H1 (cell line): ENCODE data around the gene FAM53A. TPM values are rescaled to one million over a fixed set of nuclear protein-coding genes. Genes with fewer than 3 reads are reported as not detected.

Source experiments
- BCL11A ChIP-seq, 2 experiments: IDR thresholded peaks; one replicate each; pipeline ENCODE4 v1.6.1; 2011; ENCODE audit warnings: low read depth in 2 of 2, low read length in 2 of 2, mild to moderate bottlenecking in 2 of 2
- CTBP2 ChIP-seq: IDR thresholded peaks from 2 replicates; pipeline ENCODE4 v1.7.0; 2011; ENCODE audit warnings: borderline replicate concordance, mild to moderate bottlenecking, moderate library complexity, mixed read lengths, low read length; ENCODE audit not compliant: insufficient read depth, insufficient read length
- EGR1 ChIP-seq: IDR thresholded peaks from 2 replicates; pipeline ENCODE4 v1.6.1; 2011; ENCODE audit warnings: low read depth, low read length, borderline replicate concordance
- KDM1A ChIP-seq: fragments of 200-600, 300-600 bp; sonication (generic); IDR thresholded peaks from 2 replicates; pipeline ENCODE4 v1.7.1; 2016; ENCODE audit warnings: mild to moderate bottlenecking, low read length, borderline replicate concordance
- KDM4A ChIP-seq: IDR thresholded peaks from one replicate; pipeline ENCODE4 v1.7.1; 2012; ENCODE audit warnings: low read depth, mild to moderate bottlenecking, moderate library complexity, low read length, inconsistent platforms; ENCODE audit not compliant: severe bottlenecking
- TCF12 ChIP-seq: IDR thresholded peaks from 2 replicates; pipeline ENCODE4 v1.6.1; 2011; ENCODE audit warnings: low read depth, mild to moderate bottlenecking, low read length
- ZNF274 ChIP-seq: IDR thresholded peaks from 2 replicates; pipeline ENCODE4 v1.7.0; 2012; ENCODE audit warnings: low read length, borderline replicate concordance; ENCODE audit errors: extremely low read depth
- polyA plus RNA-seq, 7 experiments: library from polyadenylated mRNA; depleted of rRNA in 3 of 7; stranded (reverse) in 5 of 7; unstranded in 2 of 7; fragments of >200 nt in 5 of 7; fragments of 200-250 nt in 2 of 7; gene quantifications; 1 replicate in 5 of 7; 2 replicates in 1 of 7; 4 replicates in 1 of 7; pipeline versions ENCODE4 v1.2.1 to v1.2.3, GENCODE V29; 2011 to 2013; ENCODE audit warnings: missing spikeins in 2 of 7, mixed read lengths in 2 of 7
- total RNA-seq: library from RNA; stranded (reverse); fragmentation: NEBNext Ultra II Directional; extraction: Animal tissue kit (Norgen Biotek cat#: 25700); gene quantifications from 2 replicates; pipeline ENCODE4 v1.2.1, GENCODE V29; 2021

Gene FAM53A
- total and polyA plus RNA-seq, 2 of the 8 experiments (the other 6 are each of a cell fraction or from before 2014, with no cell fraction given): 1.9 to 2.0 TPM

DNA sequence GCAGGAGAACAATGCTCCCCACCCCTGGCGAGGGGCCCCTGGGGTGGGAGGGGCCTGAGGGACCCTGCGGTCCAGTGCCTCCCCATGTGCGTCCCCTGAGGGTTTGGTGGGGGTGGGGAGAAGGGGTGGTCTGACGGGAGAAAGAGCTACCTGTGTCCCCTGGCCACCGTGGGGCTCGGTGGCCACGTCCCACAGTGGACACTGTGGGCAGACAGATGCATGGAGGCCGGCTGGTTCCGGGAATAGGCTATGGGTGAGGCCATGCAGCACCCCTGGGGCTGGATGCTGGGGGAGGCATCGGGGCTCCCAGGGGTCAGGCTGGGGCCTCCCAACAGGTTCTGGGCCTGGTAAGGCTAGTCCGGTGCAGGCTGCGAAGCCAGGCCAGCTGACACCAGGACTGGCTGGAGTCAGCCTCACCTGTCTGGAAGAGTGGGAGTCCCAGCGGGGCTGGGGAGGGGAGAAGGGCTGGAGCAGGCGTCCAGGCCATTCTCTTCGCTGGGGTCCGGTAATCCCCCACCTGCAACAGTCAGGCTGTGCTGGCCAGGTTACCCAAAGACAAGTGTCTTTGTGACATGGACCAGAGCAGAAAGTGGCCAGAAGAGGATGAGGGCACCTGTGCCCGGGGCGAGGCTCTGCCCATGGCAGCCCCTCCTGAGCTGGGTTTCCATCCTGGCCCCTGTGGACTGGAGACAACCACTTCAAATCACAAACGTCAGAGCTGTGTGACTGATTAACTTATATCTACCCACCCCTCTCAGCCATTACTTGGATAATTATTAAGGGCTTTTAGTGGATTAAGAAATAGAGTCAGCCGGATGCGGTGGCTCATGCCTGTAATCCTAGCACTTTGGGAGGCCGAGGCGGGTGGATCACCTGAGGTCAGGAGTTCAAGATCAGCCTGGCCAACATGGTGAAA, 1.4 kb upstream of the FAM53A start (continued):
- TF ChIP-seq EGR1: no peak
- no peak for TF ChIP-seq BCL11A (IDR thresholded peaks at IDR 0.05; ENCODE audit: low read depth in 2 of 2, low read length in 2 of 2)
- no peak for TF ChIP-seq KDM4A
- no peak for TF ChIP-seq KDM1A
- TF ChIP-seq CTBP2: no peak
- TF ChIP-seq TCF12: no peak
- no peak for TF ChIP-seq ZNF274
